Measurements from ENCODE around the gene SASS6. TPM values are rescaled to one million over a fixed set of nuclear protein-coding genes. Genes with fewer than 3 reads are reported as not detected.

The SASS6 gene
- total RNA-seq, 1 donor from 2014 or later, result 3.6 TPM

GRCh38 chr1:100089082-100089481 is 43.6 kb downstream of the SASS6 start:
- Histone ChIP-seq H3K9ac (ENCODE audit: low read length) (no peak overlapping the region), H3K4me3 (ENCODE audit: insufficient read depth, low read depth, low read length) (no peak overlapping the region), H4K20me1 (ENCODE audit: insufficient read depth, low read length) (no peaks in the 10 kb centered on the region), H3K36me3 (ENCODE audit: insufficient read depth, low read length) (no peaks in the 10 kb centered on the region), H3K27me3 (ENCODE audit: insufficient read depth, low read length) (no peaks in the 10 kb centered on the region), H3K9me3 (ENCODE audit: insufficient read depth, low read depth, low read length) (no peaks in the 10 kb centered on the region), H3K79me2 (ENCODE audit: insufficient read depth, low read length) (no peaks in the 10 kb centered on the region), H3K4me1 (ENCODE audit: insufficient read depth, low read length) (no peaks in the 10 kb centered on the region), H3K27ac (ENCODE audit: low read depth, low read length) (no peak overlapping the region), H2AFZ (ENCODE audit: low read depth, low read length) (no peak overlapping the region), H3K4me2 (ENCODE audit: low read length) (no peak overlapping the region)
- FAIRE-seq (no peak), DNase-seq (ENCODE audit: low read depth) (no peak)
- Mint-ChIP-seq H3K9me3 (ENCODE audit: unreplicated experiment) (no peaks in the 10 kb centered on the region), H3K4me3 (ENCODE audit: unreplicated experiment) (no peak overlapping the region), H3K27me3 (ENCODE audit: low read depth, unreplicated experiment) (no peaks in the 10 kb centered on the region), H3K4me1 (ENCODE audit: low read depth, unreplicated experiment) (no peaks in the 10 kb centered on the region), H3K27ac (ENCODE audit: unreplicated experiment) (no peak overlapping the region), H3K36me3 (ENCODE audit: low read depth, unreplicated experiment) (peaks cover 3% of the 10 kb centered on the region)
- no peak for TF ChIP-seq EZH2 (IDR thresholded peaks at IDR 0.05; ENCODE audit: insufficient read depth, low read length)
- TF ChIP-seq, protein P1, sequence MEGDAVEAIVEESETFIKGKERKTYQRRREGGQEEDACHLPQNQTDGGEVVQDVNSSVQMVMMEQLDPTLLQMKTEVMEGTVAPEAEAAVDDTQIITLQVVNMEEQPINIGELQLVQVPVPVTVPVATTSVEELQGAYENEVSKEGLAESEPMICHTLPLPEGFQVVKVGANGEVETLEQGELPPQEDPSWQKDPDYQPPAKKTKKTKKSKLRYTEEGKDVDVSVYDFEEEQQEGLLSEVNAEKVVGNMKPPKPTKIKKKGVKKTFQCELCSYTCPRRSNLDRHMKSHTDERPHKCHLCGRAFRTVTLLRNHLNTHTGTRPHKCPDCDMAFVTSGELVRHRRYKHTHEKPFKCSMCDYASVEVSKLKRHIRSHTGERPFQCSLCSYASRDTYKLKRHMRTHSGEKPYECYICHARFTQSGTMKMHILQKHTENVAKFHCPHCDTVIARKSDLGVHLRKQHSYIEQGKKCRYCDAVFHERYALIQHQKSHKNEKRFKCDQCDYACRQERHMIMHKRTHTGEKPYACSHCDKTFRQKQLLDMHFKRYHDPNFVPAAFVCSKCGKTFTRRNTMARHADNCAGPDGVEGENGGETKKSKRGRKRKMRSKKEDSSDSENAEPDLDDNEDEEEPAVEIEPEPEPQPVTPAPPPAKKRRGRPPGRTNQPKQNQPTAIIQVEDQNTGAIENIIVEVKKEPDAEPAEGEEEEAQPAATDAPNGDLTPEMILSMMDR (IDR thresholded peaks at IDR 0.05; ENCODE audit: insufficient read depth, low read depth, low read length), result no peak

GRCh38 chr1:100087396-100087795 is 45.3 kb downstream of the SASS6 start:
- Mint-ChIP-seq H3K9me3 (ENCODE audit: unreplicated experiment) (no peaks in the 10 kb centered on the region), H3K4me3 (ENCODE audit: unreplicated experiment) (no peak overlapping the region), H3K27ac (ENCODE audit: unreplicated experiment) (no peak overlapping the region), H3K27me3 (ENCODE audit: low read depth, unreplicated experiment) (no peaks in the 10 kb centered on the region), H3K36me3 (ENCODE audit: low read depth, unreplicated experiment) (peaks cover 3% of the 10 kb centered on the region), H3K4me1 (ENCODE audit: low read depth, unreplicated experiment) (no peaks in the 10 kb centered on the region)
- H3K79me2 ChIP-seq (ENCODE audit: insufficient read depth, low read length), result no peaks in the 10 kb centered on the region
- H3K4me3 ChIP-seq (ENCODE audit: insufficient read depth, low read depth, low read length), result no peak overlapping the region
- peak; percentile 40 for DNase-seq (ENCODE audit: low read depth)
- no peak overlapping the region for H3K27ac ChIP-seq (ENCODE audit: low read depth, low read length)
- no peak overlapping the region for H3K4me2 ChIP-seq (ENCODE audit: low read length)
- H3K4me1 ChIP-seq (ENCODE audit: insufficient read depth, low read length), result no peaks in the 10 kb centered on the region
- no peak for FAIRE-seq
- no peak for TF ChIP-seq EZH2 (IDR thresholded peaks at IDR 0.05; ENCODE audit: insufficient read depth, low read length)
- TF ChIP-seq, protein P1 (IDR thresholded peaks at IDR 0.05; ENCODE audit: insufficient read depth, low read depth, low read length), result no peak
- H2AFZ ChIP-seq (ENCODE audit: low read depth, low read length), result no peak overlapping the region
- peaks cover 6% of the 10 kb centered on the region for H3K36me3 ChIP-seq (ENCODE audit: insufficient read depth, low read length)
- H3K9me3 ChIP-seq (ENCODE audit: insufficient read depth, low read depth, low read length), result no peaks in the 10 kb centered on the region
- H3K27me3 ChIP-seq (ENCODE audit: insufficient read depth, low read length), result no peaks in the 10 kb centered on the region
- no peak overlapping the region for H3K9ac ChIP-seq (ENCODE audit: low read length)
- no peaks in the 10 kb centered on the region for H4K20me1 ChIP-seq (ENCODE audit: insufficient read depth, low read length)

- H3K79me2 ChIP-seq (ENCODE audit: insufficient read depth, low read length), result no peaks in the 10 kb centered on the region
- no peak for TF ChIP-seq EZH2 (IDR thresholded peaks at IDR 0.05; ENCODE audit: insufficient read depth, low read length)
- TF ChIP-seq, protein P1 (IDR thresholded peaks at IDR 0.05; ENCODE audit: insufficient read depth, low read depth, low read length), result no peak
- no peak overlapping the region for H3K4me3 ChIP-seq (ENCODE audit: insufficient read depth, low read depth, low read length)
- FAIRE-seq (no peak), DNase-seq (ENCODE audit: low read depth) (no peak)
- peaks cover 44% of the 10 kb centered on the region for H3K36me3 ChIP-seq (ENCODE audit: insufficient read depth, low read length)
- H3K9me3 Mint-ChIP-seq (ENCODE audit: unreplicated experiment), result no peaks in the 10 kb centered on the region
- no peaks in the 10 kb centered on the region for H3K9me3 ChIP-seq (ENCODE audit: insufficient read depth, low read depth, low read length)
- H3K4me1 ChIP-seq (ENCODE audit: insufficient read depth, low read length), result no peaks in the 10 kb centered on the region
- H3K27me3 Mint-ChIP-seq (ENCODE audit: low read depth, unreplicated experiment), result no peaks in the 10 kb centered on the region
- peaks cover 12% of the 10 kb centered on the region for H3K36me3 Mint-ChIP-seq (ENCODE audit: low read depth, unreplicated experiment)
- no peaks in the 10 kb centered on the region for H3K27me3 ChIP-seq (ENCODE audit: insufficient read depth, low read length)
- H3K4me1 Mint-ChIP-seq (ENCODE audit: low read depth, unreplicated experiment), result peaks cover 4% of the 10 kb centered on the region
- no peak overlapping the region for H3K27ac Mint-ChIP-seq (ENCODE audit: unreplicated experiment)
- no peak overlapping the region for H3K4me2 ChIP-seq (ENCODE audit: low read length)
- no peak overlapping the region for H3K9ac ChIP-seq (ENCODE audit: low read length)
- H3K4me3 Mint-ChIP-seq (ENCODE audit: unreplicated experiment), result no peak overlapping the region
- no peak overlapping the region for H2AFZ ChIP-seq (ENCODE audit: low read depth, low read length)
- H4K20me1 ChIP-seq (ENCODE audit: insufficient read depth, low read length), result no peaks in the 10 kb centered on the region
- H3K27ac ChIP-seq (ENCODE audit: low read depth, low read length), result no peak overlapping the region
Measured at GRCh38 chr1:100080331-100080730, 52.4 kb downstream of the SASS6 start.

Measured in astrocyte (in vitro differentiated cells and primary cell).